ENCODE data around the gene PATJ.
A peak's percentile ranks its signal among the peaks of the same experiment; 100 is the strongest.

PATJ gene

GRCh38 chr1:62082456-62083363 is 340.4 kb downstream of the PATJ start:
- DNase-seq (ENCODE audit: extremely low read depth in 1 of 2, low read depth in 1 of 2), result peak in 1 of 2 donors; percentile 13

- no peak for DNase-seq (ENCODE audit: extremely low read depth in 1 of 2, low read depth in 1 of 2)
Observed at GRCh38 chr1:62084310-62084890, 342.1 kb downstream of the PATJ start.

- no peak for DNase-seq (ENCODE audit: extremely low read depth in 1 of 2, low read depth in 1 of 2)
Observed at GRCh38 chr1:62088439-62088838, 346.2 kb downstream of the PATJ start.

GRCh38 chr1:62089570-62089969 is 347.3 kb downstream of the PATJ start:
- DNase-seq (ENCODE audit: extremely low read depth in 1 of 2, low read depth in 1 of 2), result no peak

- no peak for DNase-seq (ENCODE audit: extremely low read depth in 1 of 2, low read depth in 1 of 2)
Observed at GRCh38 chr1:62090016-62090415, 347.7 kb downstream of the PATJ start.

DNA sequence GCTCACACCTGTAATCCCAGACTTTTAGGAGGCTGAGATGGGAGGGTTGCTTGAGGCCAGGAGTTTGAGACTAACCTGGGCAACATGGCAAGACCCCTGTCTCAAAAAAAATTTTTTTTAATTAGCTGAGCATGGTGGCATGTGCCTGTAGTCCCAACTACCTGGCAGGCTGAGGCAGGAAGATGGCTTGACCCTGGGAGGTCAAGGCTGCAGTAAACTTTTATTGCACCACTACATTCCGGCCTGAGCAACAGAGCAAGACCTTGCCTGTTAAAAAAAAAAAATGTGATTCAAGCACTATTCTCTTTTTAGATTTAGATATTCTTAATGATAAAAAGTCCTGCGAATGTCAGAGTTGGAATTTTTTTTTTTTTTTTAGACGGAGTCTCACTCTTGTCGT is 349.8 kb downstream of the PATJ start:
- DNase-seq (ENCODE audit: extremely low read depth in 1 of 2, low read depth in 1 of 2), result no peak

- no peak for DNase-seq (ENCODE audit: extremely low read depth in 1 of 2, low read depth in 1 of 2)
Observed at GRCh38 chr1:62093261-62093660, 351.0 kb downstream of the PATJ start.

GRCh38 chr1:62097464-62097863 is 355.2 kb downstream of the PATJ start:
- DNase-seq (ENCODE audit: extremely low read depth in 1 of 2, low read depth in 1 of 2), result no peak

DNA sequence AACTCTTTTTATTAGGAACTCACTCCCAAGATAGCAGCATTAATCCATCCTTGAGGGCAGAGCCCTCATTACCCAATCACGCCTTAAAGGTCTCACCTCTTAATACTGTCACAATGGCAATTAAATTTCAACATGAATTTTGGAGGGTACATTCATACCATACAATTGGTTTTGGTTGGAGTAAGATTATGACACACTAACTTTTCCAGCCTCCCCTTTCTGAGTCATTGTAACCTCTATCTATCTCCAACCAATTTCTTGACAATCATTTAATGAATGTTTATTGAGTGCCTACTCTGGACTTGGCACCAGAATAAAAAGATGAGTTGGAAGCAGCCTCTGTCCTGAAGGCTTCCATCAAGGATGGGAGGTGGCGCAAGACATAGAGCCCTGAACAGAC is 358.2 kb downstream of the PATJ start:
- DNase-seq (ENCODE audit: extremely low read depth in 1 of 2, low read depth in 1 of 2), result no peak

DNA sequence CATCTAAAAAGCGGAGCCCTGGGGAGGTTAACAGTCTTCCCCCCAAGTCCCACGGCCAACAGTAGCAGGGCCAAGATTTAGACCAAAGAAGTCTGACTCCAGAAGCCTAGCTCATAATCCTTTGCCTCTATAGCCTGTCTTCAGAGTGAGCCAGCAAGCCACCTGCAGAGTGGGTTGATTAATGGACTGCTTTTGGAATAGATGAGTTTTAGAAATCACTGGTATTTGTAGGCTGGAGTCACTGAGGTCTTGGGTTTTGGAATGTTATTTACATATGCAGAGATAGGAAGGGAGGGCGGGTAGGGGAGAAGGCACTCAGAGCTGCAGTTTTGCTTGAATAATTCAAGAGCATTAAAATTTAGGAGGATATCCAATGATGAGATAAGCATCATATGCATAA is 361.6 kb downstream of the PATJ start:
- DNase-seq (ENCODE audit: extremely low read depth in 1 of 2, low read depth in 1 of 2), result no peak

GRCh38 chr1:62107923-62108322 is 365.6 kb downstream of the PATJ start:
- no peak for DNase-seq (ENCODE audit: extremely low read depth in 1 of 2, low read depth in 1 of 2)

GRCh38 chr1:62109124-62109523 is 366.8 kb downstream of the PATJ start:
- no peak for DNase-seq (ENCODE audit: extremely low read depth in 1 of 2, low read depth in 1 of 2)

DNA sequence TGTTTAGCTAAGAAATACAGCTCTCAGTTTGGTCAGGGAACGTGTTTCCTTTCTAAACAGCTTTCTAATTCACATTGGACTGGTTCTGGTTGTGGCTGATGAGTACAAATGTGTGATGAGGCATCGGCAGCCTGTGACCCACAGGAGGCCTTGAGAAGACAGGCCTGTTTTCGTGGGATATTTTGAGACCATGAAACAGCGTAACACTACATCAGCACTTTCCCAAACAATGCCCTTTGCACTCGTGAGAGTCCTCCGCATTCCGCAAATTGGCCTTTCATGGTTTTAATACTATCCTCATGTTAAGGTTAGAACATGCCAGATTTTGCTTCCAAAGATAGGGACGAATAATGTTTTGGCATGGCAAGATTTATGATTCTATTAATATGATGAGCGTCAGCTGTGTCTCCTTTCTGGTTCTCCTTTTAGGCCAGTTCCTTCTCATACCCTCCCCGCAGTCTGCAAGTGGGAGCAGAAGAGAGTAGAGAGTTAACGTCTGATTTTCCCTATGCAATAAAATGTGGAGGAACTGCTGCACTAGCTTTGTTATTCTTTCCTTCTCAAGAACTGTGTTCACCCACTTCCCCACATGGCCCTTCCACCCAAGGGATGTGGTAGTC is 368.0 kb downstream of the PATJ start:
- no peak for DNase-seq (ENCODE audit: extremely low read depth in 1 of 2, low read depth in 1 of 2)

- DNase-seq (ENCODE audit: extremely low read depth in 1 of 2, low read depth in 1 of 2), result no peak
Observed at GRCh38 chr1:62111084-62111483, 368.8 kb downstream of the PATJ start.

GRCh38 chr1:62113507-62113906 is 371.2 kb downstream of the PATJ start:
- no peak for DNase-seq (ENCODE audit: extremely low read depth in 1 of 2, low read depth in 1 of 2)

DNA sequence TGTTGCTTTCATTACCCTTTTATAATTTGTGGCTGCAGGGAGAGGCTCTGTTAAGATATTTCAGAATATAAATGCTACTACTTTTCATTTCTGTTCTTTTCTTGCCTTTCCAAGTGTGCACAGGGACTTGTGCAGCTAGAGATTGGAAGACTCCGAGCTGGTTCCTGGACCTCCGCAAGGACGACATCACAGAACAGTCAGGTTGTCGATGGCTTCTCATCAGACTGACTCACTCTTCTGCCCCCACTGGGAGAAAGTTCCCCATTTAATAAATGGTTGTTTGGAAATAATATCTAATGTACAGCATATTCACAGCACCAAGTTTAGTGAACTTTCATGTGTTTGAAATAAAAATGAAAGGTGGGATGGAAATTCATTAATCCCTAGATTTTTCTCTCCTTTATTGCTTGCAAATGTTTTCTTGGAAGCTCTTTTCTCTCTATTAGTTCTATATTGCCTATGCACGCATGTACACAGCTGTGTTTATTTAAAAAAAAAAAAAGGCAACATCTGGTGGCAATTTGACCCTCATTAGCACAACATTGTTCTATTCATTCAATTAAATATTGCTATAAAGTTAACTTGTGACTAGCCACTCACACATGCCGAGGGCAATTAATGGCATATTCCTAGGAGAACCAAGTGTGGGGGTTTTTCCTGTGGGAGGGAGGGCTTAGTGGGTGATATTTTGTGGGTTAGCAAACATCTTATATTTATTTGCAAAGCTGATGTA is 374.9 kb downstream of the PATJ start:
- DNase-seq (ENCODE audit: extremely low read depth in 1 of 2, low read depth in 1 of 2), result no peak

- no peak for DNase-seq (ENCODE audit: extremely low read depth in 1 of 2, low read depth in 1 of 2)
Observed at GRCh38 chr1:62126579-62127290, 384.5 kb downstream of the PATJ start.

DNA sequence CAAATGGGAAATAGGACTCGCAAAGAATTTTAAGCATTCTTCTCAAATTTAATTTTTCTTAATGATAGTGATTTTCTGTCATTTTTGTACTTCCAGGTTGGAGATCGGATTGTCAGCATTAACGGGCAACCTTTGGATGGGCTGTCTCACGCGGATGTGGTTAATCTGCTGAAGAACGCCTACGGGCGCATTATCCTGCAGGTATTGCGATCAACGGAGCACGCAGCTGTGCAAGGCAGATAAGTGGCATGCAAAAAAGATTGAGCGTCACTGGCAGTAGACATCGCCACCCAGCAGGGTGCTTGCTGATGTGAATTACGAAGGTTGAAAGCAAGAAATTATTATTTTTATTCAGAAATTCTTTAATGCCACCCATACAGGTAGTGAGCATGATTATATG is 386.5 kb downstream of the PATJ start:
- no peak for DNase-seq (ENCODE audit: extremely low read depth in 1 of 2, low read depth in 1 of 2)

DNA sequence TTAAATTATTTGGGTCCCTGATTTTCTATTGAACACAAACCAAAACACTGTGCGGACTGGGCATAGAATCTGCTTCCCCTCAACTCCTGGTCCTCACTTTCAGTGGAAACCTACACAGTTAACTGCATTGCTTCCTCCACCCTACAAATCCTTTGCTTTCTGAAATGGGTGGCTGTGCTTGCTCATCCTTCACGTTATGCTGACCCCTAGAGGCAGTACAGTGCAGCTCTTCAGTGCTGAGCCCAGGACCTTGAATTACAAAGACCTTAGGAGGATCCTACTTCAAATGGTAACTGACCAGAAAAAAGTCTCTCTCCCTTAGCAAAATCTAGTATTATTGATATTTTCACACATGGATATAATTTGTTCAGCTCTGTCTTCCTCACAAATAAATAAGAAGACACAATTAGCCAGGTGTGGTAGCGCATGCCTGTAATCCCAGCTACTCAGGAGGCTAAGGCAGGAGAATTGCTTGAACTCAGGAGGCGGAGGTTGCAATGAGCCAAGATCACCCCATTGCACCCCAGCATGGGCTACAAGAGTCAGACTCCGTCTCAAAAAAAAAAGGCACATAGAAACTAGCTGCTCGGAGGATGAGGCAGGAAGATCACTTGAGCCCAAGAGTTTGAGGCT is 388.9 kb downstream of the PATJ start:
- DNase-seq (ENCODE audit: extremely low read depth in 1 of 2, low read depth in 1 of 2), result no peak

DNA sequence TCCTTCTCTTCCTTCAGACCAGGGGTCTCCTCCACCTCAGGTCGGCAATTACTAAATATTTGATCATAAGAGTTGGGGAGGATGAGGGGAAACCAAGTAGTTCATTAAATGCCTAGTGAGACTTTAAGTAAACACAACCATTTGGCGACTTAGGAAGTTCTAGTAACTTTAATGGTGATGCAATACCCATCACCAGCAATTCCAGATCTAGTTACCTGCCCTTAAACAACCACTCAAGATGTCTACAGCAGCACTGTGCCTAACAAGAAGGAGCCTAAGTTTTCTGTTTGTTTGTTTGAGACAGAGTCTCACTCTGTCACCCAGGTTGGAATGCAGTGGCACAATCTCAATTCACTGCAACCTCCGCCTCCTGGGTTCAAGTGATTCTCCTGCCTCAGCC is 395.7 kb downstream of the PATJ start:
- no peak for DNase-seq (ENCODE audit: extremely low read depth in 1 of 2, low read depth in 1 of 2)

All from stimulated activated CD8-positive, alpha-beta memory T cell treated with anti-CD3 and anti-CD28 coated beads, Interleukin-7, amount 100 ng/mL, for 48 hours (primary cell).